Measurements from ENCODE around the gene SLC45A3.

DNA sequence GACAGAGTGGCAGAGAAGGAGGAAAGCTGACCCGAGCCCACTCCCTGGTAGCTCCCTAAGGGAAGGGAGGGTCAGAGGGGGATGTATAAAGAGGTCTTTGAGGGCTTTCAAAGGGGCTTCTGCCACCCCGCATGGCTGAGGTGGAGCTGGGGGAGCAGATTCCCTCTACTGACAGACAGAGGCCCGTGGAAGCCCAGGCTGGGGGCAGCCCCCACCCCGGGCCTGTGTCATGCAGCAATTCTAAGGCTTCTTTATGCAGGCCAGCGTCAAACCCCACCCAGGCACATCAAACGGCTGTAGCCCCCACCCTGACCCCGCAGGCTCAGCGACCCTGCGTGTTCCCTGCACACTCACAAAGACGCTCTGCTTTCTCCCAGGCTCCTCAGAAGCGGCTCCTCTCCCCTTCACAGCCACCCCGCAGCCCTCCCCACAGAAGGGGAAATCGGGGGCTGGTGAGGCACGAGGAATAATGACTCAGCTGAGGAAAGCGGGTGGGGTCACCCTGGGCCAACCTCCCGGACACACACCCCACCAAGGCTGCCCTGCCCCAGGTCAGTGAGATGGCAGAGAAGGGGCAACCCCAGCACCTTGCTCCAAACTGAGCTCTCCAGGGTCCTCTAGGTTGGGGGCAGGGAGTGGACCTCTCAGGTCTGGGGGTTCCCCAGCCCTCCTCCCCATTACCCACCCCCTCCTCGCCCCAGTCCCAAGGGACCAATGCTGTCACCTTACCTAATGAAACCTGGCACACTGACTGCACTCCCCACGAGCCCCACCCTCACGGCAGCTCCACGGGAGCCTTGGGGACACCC is 10.8 kb downstream of the SLC45A3 start:
- TF ChIP-seq SIX5 (IDR thresholded peaks at IDR 0.05; ENCODE audit: low read depth, low read length) (no peak), SIN3A (conservative IDR thresholded peaks at IDR 0.05 in 1 of 2, IDR thresholded peaks at IDR 0.05 in 1 of 2; ENCODE audit: low read depth in 1 of 2, low read length in 2 of 2) (no peak), YY1 (IDR thresholded peaks at IDR 0.05; ENCODE audit: low read depth, low read length) (no peak), JUN (IDR thresholded peaks at IDR 0.05; ENCODE audit: low read depth, low read length) (no peak), SUZ12 (IDR thresholded peaks at IDR 0.05; ENCODE audit: low read length) (no peak), USF2 (IDR thresholded peaks at IDR 0.05; ENCODE audit: low read length) (no peak), CEBPB (IDR thresholded peaks at IDR 0.05; ENCODE audit: low read depth, low read length) (no peak), TEAD4 (IDR thresholded peaks at IDR 0.05; ENCODE audit: low read depth, low read length) (no peak), SP2 (IDR thresholded peaks at IDR 0.05; ENCODE audit: low read length) (no peak), CREB1 (IDR thresholded peaks at IDR 0.05) (no peak), MAFK (IDR thresholded peaks at IDR 0.05; ENCODE audit: low read depth, low read length) (no peak), RFX5 (IDR thresholded peaks at IDR 0.05; ENCODE audit: borderline replicate concordance, low read depth, low read length) (no peak), BRCA1 (IDR thresholded peaks at IDR 0.05; ENCODE audit: low read depth, low read length) (no peak)
- TF ChIP-seq, protein P1, sequence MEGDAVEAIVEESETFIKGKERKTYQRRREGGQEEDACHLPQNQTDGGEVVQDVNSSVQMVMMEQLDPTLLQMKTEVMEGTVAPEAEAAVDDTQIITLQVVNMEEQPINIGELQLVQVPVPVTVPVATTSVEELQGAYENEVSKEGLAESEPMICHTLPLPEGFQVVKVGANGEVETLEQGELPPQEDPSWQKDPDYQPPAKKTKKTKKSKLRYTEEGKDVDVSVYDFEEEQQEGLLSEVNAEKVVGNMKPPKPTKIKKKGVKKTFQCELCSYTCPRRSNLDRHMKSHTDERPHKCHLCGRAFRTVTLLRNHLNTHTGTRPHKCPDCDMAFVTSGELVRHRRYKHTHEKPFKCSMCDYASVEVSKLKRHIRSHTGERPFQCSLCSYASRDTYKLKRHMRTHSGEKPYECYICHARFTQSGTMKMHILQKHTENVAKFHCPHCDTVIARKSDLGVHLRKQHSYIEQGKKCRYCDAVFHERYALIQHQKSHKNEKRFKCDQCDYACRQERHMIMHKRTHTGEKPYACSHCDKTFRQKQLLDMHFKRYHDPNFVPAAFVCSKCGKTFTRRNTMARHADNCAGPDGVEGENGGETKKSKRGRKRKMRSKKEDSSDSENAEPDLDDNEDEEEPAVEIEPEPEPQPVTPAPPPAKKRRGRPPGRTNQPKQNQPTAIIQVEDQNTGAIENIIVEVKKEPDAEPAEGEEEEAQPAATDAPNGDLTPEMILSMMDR (IDR thresholded peaks at IDR 0.05; ENCODE audit: control extremely low read depth in 1 of 3, insufficient read depth in 1 of 3, low read depth in 1 of 3, low read length in 3 of 3): no peak

All from H1 (cell line).